SKM-1 treated with dmso at 0.1 percent for 144 hours (cell line): Measurements from ENCODE around the gene HS1BP3.

Experiments
- DNase-seq: peaks from one replicate; lab custom pipeline; 2025; ENCODE audit not compliant: unreplicated experiment; lab: John Stamatoyannopoulos, UW

The HS1BP3 gene

GRCh38 chr2:20650877-20651730, at the start of gene HS1BP3:
Gene HS1BP3 (minus strand): TSS chr2:20651098. CDS start chr2:20651063, 35 bp downstream.
- DNase-seq, result peak; percentile 81

- no peak for DNase-seq
These were observed 48.2 kb upstream of the HS1BP3 start for GRCh38 chr2:20698916-20699613.

DNA sequence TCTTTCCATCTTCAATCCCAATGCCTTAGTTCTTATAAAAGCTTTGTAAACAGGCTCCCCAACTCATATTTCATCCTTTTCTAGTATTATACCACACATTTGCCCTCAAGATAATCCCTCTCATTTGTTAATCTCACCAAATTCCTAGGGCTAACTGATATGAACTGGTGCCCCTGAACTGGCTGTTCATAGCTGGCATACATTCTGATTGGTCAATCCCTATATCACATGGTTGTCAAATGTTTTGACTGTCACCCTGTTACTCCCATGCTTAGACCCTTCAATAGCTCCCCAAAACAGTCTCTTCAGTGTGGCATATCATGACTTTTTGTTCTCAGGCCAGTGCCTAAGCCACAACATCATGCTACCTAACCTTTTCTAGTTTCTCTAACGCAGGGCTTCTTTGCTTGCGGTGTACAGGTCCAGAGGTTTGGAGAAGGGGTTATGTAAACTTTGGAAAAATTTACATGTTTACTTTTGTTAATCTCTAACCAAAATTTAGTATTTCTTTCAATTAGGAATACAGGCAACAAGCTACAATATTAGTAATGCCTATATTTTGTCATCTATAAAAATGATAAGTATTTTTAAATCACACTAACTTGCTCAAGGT, 46.5 kb upstream of the HS1BP3 start:
- no peak for DNase-seq

DNA sequence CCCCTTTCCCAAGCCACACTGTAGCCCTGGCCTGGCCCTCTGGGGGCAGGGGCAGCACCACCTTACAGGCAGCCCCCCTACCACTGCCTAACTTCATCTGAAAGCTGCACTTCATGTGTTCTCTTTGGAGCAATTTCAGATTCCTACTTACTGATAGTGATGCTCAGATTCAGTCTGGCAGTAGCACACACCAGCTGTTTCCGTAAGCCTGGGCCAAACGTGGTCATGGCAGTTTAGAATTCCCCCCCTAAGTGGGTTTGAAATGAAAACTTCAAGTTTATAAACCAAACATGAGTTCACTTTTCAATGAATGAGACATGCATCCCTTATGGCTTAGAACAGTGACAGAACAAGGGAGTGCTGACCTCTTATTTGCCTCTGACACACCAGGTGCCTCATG, 45.5 kb upstream of the HS1BP3 start:
- DNase-seq, result no peak

- DNase-seq, result no peak
These were observed 42.4 kb upstream of the HS1BP3 start for GRCh38 chr2:20693317-20693716.

DNA sequence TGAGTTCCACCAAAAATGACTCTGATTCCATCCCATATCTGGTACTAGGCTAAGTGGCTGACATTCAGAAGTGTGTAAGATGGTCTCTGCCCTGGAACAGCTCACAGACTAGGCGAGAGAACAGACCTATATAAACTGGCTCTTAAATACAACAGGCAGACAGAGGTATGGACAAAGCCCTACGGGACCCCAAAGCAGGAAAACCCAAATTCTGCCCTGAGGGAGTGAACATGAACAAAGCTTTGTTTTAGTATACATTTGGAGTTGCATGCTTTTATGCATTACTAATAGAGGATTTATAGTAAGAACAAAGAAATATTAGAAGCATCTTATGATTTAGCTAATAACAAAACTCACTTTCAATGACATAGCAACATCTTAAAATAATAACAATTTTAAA, 41.2 kb upstream of the HS1BP3 start:
- DNase-seq, result no peak

- no peak for DNase-seq
These were observed 40.3 kb upstream of the HS1BP3 start for GRCh38 chr2:20691076-20691734.

DNA sequence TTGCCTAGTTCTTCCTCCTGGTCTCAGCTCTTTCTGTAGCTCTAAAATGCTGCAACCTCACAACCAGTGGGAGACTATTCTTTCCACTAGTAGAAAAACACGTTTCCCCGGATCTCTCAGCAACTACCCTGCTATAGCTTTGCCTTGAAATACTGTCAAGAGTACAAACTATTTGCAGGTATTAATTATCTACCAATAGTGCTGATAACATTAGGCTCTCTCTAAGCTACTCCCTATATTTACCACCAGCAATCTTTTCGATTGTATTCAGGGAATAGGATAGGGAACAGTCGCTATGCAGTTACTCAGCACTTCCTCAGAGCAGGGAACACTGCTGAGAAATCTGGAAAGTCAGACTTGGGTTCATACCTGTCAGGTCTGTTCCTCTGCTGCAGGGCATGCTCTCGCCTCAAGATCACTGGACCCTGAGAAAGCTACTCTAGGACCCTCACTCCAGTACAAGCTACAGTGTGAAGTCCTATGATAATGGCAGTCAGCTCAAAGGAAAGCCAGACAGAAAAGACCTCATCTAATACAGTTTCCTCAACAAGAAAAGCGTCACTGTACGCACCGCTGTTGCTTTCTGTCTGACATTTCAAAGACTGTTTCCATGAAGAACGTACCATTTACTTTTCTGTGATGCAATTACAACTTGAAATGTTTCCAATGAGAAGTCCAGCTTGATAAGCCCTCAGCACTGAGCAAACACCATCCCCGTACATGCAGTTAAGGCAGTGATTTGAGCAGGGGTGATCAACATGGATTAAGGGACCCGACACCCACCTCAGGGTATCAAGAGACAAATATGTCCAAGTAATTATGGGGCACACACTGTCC, 38.7 kb upstream of the HS1BP3 start:
- DNase-seq, result no peak

GRCh38 chr2:20687260-20687832, 36.4 kb upstream of the HS1BP3 start:
- no peak for DNase-seq

DNA sequence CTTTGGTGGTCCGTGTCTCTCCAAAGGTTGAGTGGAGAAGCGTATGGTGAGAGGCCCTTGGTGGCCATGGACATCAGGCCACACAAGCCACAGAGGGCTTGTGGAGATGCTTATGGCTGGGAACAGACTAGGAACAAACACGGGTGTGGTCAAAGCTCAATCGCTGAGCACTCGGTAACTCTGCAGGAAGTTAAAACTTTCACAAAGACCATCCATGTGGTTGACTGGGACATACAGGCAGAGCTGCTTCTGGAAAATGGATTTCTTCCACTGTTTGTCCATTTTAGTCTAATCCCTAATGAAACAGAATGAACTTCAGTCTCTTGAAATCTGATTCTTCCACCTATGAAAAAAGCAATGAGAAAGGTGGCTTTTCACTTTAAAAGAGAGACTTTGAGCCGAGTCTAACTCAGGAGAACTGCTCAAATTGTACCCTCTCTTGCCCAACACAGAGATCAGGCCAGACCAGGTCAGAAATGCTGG, 33.7 kb upstream of the HS1BP3 start:
- DNase-seq, result no peak

DNA sequence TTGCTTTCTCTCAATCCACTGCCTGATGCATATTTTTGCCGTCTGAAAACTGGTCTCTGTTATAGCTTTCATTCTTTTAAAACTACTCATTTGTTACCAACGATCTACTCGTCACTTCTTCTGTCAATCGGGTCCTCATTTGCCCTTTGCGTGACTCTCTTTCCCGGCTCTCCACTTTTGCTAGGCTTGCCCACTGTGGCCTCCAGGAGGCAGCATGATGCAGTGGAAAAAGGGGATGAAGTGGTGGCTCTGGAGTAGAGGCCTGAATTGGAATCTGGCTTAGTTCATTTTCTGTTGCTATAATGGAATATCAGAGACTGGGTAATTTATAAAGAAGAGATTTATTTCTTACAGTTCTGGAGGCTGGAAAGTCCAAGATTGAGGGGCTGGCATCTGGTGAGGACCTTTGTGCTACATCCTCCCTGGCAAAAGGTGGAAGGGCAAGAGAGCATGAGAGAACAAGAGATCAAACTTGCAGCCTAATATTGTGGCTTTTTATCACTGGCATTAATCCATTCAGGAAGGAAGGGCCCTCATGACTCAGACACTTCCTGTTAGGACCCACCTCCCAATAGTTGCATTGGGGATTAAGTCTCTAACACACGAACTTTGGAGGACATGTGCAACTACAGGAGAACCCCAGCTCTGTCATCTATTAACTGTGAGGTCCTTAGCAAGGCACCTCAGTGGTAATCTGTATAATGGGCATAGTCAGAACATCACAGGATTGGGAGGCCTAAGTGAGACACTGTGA, 31.4 kb upstream of the HS1BP3 start:
- no peak for DNase-seq

- DNase-seq, result no peak
These were observed 30.0 kb upstream of the HS1BP3 start for GRCh38 chr2:20680744-20681375.

GRCh38 chr2:20678780-20679179, 27.9 kb upstream of the HS1BP3 start:
- DNase-seq, result no peak

DNA sequence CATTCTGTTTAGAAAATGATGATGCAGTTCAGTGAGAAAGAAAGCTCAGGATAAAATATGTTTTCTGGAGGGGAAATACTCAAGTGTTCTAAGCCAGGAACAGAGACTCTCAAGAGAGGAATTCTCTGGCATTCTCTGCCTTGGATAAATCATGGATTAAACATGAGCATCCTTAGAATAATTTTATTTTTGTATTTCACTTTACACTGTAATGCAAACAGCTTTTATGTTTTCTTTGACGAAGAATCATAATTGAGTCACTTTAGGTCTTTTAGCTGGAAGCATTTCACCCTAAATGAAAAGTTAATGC, 27.1 kb upstream of the HS1BP3 start:
- DNase-seq, result no peak

DNA sequence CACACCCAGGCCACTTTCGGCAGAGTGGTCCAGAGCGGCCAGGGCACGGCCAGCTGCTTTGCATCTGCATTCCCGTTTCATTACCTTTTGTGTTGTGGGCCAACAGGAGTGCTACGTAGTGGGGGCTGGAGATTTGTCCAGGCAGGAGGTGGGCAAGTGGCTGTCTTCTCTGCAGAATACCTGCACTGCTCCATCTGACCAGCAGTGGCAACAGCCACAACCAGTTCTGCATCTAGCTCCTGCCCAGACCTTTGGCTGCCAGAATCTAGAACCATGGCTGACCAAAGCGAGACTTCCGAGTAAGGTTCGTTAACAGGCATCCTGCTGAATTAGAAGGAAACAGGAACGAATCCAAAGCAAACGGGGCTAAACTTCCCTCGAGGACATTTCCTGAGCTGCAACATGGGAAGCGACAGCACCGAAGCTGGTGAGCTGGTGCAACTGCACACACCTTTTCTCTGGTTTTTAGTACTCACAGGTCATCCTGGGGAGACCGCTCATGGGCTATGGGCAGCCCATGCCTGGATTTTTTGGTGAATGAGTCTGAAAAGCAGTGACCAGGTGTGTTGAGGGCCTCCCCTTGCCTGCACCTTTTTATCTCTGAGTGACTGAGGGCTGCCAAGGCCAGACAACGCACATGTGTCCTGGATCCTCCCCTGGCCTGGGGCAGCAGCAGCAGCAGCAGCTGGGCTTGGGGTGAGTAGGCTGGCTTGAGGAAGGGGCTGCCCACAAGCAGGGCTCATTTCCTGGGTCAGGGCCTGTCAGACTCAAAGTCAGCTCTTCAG, 26.6 kb upstream of the HS1BP3 start:
- no peak for DNase-seq

DNA sequence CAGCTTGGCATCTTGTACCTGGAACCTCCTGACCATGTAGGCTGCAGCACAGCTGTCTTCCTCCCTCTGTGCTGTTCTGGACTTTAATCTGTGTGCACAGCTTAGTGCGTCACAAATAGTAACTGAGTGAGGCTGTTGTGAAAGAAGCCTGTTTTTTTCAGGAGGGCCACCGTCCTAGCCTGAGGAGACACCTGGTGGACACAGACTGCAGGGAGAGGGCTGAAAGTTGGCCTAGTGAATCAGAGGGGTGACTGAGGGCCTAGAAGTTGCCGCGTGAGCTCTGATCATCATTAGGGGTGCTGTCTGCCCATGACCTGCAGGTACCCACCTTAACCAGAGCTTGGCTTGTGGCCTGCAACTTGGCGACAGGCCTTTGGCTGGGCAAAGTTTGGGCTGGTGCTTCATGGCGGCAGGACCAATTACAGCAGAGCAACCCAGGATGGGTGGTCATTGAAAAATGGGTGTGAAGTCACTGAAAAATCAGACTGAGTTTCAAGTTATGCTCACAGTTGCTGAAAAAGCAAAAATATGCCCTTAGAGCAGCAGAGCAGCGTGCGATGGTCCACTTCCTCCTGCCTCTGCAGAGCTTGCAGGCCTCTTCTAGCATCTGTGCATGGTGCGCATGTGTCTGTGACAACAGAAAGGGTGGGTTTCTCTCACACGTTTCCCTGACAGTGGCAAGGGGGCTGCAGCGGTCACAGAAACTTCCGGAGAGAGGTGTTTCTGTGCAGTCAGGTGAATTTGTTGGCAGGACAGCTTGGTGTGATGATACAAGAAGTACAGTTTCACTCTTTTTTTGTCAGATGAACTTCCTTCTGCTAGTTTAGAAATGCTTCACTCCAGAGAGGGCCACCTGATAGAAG, 25.7 kb upstream of the HS1BP3 start:
- no peak for DNase-seq

- DNase-seq, result no peak
These were observed 24.9 kb upstream of the HS1BP3 start for GRCh38 chr2:20675701-20676352.
